Measurements from ENCODE around the gene IL3. TPM values are rescaled to one million over a fixed set of nuclear protein-coding genes. Genes with fewer than 3 reads are reported as not detected.
"Not testable (repeated sequence)": the region's sequence is repeated elsewhere in the genome, so short reads cannot be mapped to it uniquely, and the experiment has no call there.

Gene IL3
- total RNA-seq, 1 donor from 2014 or later = not detected

DNA sequence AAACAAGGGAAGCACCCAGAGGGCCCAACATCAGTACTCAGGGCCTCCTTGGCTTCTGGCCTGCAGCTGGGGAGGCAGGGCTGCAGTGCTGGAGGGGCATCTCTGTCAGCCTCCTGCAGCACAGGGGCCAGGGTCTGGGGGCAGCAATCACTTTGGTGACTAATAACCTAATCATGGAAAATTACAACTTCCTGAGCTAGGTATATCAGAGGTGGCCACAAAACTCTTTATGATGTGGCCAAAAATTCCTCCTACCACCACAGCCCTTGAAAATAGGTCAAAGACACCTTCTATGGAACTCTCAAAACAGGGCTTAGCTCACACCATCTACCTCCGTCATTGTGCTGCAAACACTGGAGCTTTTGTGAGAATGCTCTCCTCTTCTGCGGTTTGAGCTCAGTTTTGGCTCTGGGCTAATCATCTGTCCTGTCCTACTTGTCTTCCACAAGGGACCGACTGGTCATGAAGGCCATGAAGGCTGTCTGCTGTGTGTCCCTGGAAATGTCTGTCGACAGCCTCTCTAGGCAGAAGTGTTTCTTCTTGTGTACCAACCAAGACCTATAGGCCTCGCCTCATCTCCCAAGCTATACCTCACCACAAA lies 41.7 kb downstream of the IL3 start:
- intact Hi-C loops (cut with DNase I) = no loop called here
- ATAC-seq = no peak
- no peak for DNase-seq (ENCODE audit: missing footprints)

DNA sequence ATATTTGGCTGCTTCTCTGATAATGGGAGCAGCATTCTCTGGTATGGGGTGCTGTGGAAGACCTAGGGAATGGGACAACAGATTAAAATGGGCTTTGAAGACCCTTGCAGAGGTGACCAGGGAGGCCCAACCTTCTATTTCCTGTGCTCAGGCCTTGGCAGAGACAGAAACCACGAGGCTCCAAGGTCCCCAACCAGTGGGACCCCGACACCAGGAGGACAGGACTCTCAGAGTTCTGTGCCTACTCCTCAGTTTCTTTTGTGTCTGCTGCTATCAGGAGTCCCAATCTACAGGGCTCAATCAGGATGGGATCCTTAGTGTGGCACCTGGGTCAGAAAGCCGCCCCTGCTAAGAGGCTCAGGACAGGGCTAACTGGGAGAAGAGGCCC lies 42.5 kb downstream of the IL3 start:
- ATAC-seq (peak; percentile 6), DNase-seq (ENCODE audit: missing footprints) (no peak)
- intact Hi-C loops (cut with DNase I) = no loop called here

DNA sequence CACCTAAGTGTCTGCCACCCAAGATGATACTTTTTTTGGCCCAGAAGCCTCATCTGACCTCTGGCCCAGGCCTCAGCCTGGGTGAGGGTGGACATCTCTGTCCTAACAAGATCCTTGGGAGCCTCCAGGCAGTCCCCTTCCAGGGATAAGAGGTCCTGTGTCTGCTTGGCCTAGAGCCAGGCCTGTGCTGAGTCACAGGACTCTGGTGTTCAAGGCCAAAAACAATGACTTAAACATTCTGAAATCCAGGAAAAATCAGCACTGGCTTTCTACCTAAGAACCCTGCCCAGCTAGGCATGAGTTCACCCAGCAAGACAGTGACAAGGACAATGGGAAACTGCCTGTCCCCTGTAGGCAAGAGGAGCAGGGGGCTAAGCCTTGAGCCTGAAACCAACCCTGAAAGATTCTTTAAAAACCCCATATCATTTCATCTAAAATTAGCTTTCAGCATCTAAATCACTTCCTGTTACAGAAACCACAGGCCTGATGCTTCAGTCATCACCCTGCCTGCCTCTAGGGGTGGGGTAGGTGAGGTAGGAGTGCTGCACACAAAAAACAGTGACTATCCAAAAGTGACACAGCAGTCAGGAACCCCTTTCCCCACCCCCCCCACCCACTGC lies 43.0 kb downstream of the IL3 start:
- intact Hi-C loops (cut with DNase I) = no loop called here
- ATAC-seq (peak; percentile 87), DNase-seq (ENCODE audit: missing footprints) (peak; percentile 90)

DNA sequence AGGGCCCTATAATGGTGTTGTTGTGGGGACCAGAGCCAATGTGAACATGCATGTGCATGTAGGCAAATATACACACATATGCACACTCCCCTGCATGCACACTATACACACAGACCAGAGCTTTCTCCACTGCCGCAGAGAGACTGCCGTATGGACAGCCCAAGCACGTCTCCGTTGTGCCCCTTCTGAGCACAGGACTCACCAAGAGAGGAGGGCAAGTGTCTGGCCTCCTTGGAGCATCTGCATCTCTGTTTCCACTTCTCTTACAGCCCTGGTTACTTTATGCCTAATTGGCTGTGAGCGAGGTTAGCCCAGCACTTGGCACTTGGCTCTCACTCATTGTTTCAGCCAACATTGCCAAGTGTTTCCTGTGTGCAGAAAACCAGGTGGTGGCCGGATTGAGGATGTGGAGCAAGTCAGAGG lies 43.5 kb downstream of the IL3 start:
- intact Hi-C loops (cut with DNase I) = no loop called here
- DNase-seq (ENCODE audit: missing footprints) (no peak), ATAC-seq (no peak)

GRCh38 chr5:132104556-132104955 lies 44.1 kb downstream of the IL3 start:
- no peak for ATAC-seq
- no peak for DNase-seq (ENCODE audit: missing footprints)
- intact Hi-C loops (cut with DNase I) = no loop called here

- DNase-seq (ENCODE audit: missing footprints) = no peak
- ATAC-seq = no peak
- intact Hi-C loops (cut with DNase I) = no loop called here
These were observed 45.2 kb downstream of the IL3 start for GRCh38 chr5:132105688-132106087.

GRCh38 chr5:132108495-132108894 lies 48.0 kb downstream of the IL3 start:
- ATAC-seq; intact Hi-C loops (cut with DNase I); DNase-seq (ENCODE audit: missing footprints): not testable (repeated sequence)

DNA sequence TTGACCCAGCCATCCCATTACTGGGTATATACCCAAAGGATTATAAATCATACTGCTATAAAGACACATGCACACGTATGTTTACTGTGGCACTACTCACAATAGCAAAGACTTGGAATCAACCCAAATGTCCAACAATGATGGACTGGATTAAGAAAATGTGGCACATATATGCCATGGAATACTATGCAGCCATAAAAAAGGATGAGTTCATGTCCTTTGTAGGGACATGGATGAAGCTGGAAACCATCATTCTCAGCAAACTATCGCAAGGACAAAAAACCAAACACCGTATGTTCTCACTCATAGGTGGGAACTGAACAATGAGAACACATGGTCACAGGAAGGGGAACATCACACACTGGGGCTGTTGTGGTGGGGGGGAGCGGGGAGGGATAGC lies 48.5 kb downstream of the IL3 start:
- intact Hi-C loops (cut with DNase I); DNase-seq (ENCODE audit: missing footprints); ATAC-seq: not testable (repeated sequence)

- DNase-seq (ENCODE audit: missing footprints) = no peak
- ATAC-seq = no peak
- intact Hi-C loops (cut with DNase I) = no loop called here
These were observed 49.1 kb downstream of the IL3 start for GRCh38 chr5:132109494-132110053.

DNA sequence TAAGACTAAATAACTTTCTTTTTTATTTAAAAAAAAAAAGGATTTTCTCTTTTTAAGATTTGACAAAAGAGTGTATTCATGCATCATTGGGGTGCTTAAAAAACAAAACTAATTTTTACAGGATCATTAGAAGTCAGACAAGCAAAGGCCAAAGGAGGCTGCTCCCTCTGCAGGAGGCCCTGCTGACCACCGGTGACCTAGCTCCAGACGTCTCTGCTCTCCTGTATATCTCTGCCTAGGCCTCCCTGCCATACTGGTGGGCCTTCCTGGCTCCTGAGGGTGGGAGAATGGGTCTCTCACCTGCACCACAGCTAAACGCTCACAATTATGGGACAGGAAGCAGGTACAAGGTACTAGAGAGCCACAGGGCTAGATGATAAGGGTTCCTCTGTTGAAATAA lies 49.7 kb downstream of the IL3 start:
- DNase-seq (ENCODE audit: missing footprints) = no peak
- intact Hi-C loops (cut with DNase I) = no loop called here
- no peak for ATAC-seq

DNA sequence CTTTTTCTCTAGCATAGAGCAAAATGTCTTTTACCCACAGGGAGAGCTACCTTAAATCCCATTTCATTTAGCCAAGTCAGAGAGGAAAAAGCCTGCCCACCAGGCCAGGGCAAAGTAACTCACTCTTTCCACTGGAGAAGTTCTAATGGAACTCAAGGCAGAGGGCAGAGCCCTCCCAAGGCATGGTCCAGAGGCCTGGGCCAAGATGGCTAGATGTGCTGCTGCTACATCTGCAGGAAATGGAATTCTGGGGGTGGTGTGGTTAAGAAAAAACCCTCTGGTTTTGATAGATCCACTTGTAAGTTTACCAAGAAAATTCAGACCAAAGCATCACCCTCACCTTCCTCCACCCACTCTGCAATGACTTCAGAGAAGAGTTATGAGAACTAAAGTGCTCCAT lies 50.5 kb downstream of the IL3 start:
- intact Hi-C loops (cut with DNase I) = no loop called here
- DNase-seq (ENCODE audit: missing footprints) (no peak), ATAC-seq (no peak)

DNA sequence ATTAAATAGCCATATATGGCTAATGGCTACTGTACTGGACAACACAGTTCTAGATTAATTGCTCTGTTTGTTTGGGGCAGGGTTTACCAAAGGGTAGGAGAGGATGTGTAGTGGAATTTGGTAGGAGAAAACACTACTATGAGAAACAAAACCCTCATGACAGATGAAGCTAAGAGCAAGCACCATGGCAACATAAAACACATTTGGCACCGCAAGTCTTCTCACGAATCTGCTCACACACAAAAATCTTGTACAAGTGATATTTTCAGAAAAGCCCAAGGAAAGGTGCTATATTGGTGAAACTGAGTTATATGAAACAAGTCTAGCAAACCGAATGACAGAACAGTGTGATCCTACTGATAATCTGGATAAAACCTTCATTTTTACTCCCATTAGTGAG lies 51.7 kb downstream of the IL3 start:
- intact Hi-C loops (cut with DNase I) = no loop called here
- DNase-seq (ENCODE audit: missing footprints) (no peak), ATAC-seq (no peak)

Other genes starting within 250 kb of the IL3 start
- gene MEIKIN, start 115.0 kb upstream of the IL3 start, total RNA-seq = not detected
- gene ACSL6, start 49.0 kb upstream of the IL3 start, total RNA-seq = 3.4 TPM
- gene CSF2, start 13.1 kb downstream of the IL3 start, total RNA-seq = not detected
- gene P4HA2, start 167.2 kb downstream of the IL3 start, total RNA-seq = 88.7 TPM
- 5.4 TPM for gene PDLIM4, start 197.0 kb downstream of the IL3 start, total RNA-seq
- gene SLC22A4, start 233.7 kb downstream of the IL3 start, total RNA-seq = 0.57 TPM